Naive thymus-derived CD4-positive, alpha-beta T cell (primary cell): Measurements from ENCODE around the gene EXOC6B. TPM values are rescaled to one million over a fixed set of nuclear protein-coding genes. Genes with fewer than 3 reads are reported as not detected.

Source experiments
- ATAC-seq: fragments of 150-1000 bp; cut with Tn5 transposase; 2 replicates; pipeline ENCODE4 v1.10.0; 2021; ENCODE audit warnings: mild to moderate bottlenecking, moderate library complexity
- CTCF ChIA-PET: fragments of 350-600 bp; sonication (Branson Sonifier 250); formaldehyde crosslinking; loops from one replicate; lab custom pipeline; 2021; ENCODE audit warnings: antibody characterized with exemption; lab: Charles Lee
- POLR2A ChIA-PET: fragments of 350-600 bp; sonication (Branson Sonifier 250); formaldehyde crosslinking; loops from one replicate; lab custom pipeline; 2021; ENCODE audit warnings: antibody characterized with exemption, inconsistent platforms; lab: Charles Lee
- DNase-seq, 9 donors: peaks; one replicate each; pipeline versions ENCODE4 v3.0.0 to v3.0.0-alpha.2; 2020 to 2022; ENCODE audit warnings: mixed read lengths in 1 of 9
- H3K27ac ChIP-seq: one replicate; pipeline ENCODE4 v1.7.0; 2013; ENCODE audit warnings: mild to moderate bottlenecking, low read depth, low read length, moderate library complexity
- H3K27me3 ChIP-seq, 2 donors: one replicate each; pipeline ENCODE4 v1.7.0; 2013; ENCODE audit warnings: low read length in 2 of 2, mild to moderate bottlenecking in 2 of 2, moderate library complexity in 2 of 2; ENCODE audit not compliant: control insufficient read depth in 2 of 2, insufficient read depth in 2 of 2
- H3K36me3 ChIP-seq, 3 experiments: 1 replicate in 2 of 3; 2 replicates in 1 of 3; pipeline ENCODE4 v1.7.0; 2013; ENCODE audit warnings: low read length in 3 of 3, mild to moderate bottlenecking in 3 of 3, moderate library complexity in 1 of 3; ENCODE audit not compliant: insufficient read depth in 3 of 3, control insufficient read depth in 2 of 3
- H3K4me1 ChIP-seq, 2 donors: one replicate each; pipeline ENCODE4 v1.7.0; 2013; ENCODE audit warnings: low read length in 2 of 2, mild to moderate bottlenecking in 2 of 2, moderate library complexity in 1 of 2; ENCODE audit not compliant: control insufficient read depth in 2 of 2, insufficient read depth in 2 of 2
- H3K4me3 ChIP-seq: 2 replicates; pipeline ENCODE4 v1.7.0; 2013; ENCODE audit warnings: mild to moderate bottlenecking, low read length
- H3K9me3 ChIP-seq, 3 experiments: 1 replicate in 2 of 3; 2 replicates in 1 of 3; pipeline ENCODE4 v1.7.0; 2013; ENCODE audit warnings: low read length in 3 of 3; ENCODE audit not compliant: control insufficient read depth in 2 of 3
- H3K27ac Mint-ChIP-seq, 9 donors: one replicate each; pipeline ENCODE4 v1.8.0; 2020 to 2022; ENCODE audit warnings: mixed read lengths in 9 of 9, mild to moderate bottlenecking in 8 of 9, moderate library complexity in 5 of 9, inconsistent platforms in 2 of 9
- H3K27me3 Mint-ChIP-seq, 5 donors: one replicate each; pipeline ENCODE4 v1.8.0; 2021 to 2022; ENCODE audit warnings: mixed read lengths in 5 of 5, mild to moderate bottlenecking in 1 of 5
- H3K36me3 Mint-ChIP-seq, 5 donors: one replicate each; pipeline ENCODE4 v1.8.0; 2020 to 2022; ENCODE audit warnings: mixed read lengths in 5 of 5, mild to moderate bottlenecking in 3 of 5, inconsistent platforms in 1 of 5
- H3K4me1 Mint-ChIP-seq, 7 donors: one replicate each; pipeline ENCODE4 v1.8.0; 2020 to 2022; ENCODE audit warnings: mixed read lengths in 7 of 7, mild to moderate bottlenecking in 3 of 7, inconsistent platforms in 1 of 7
- H3K4me3 Mint-ChIP-seq, 10 donors: one replicate each; pipeline ENCODE4 v1.8.0; 2020 to 2022; ENCODE audit warnings: mild to moderate bottlenecking in 10 of 10, mixed read lengths in 10 of 10, moderate library complexity in 6 of 10, inconsistent platforms in 2 of 10
- H3K9me3 Mint-ChIP-seq, 11 donors: one replicate each; pipeline ENCODE4 v1.8.0; 2020 to 2022; ENCODE audit warnings: mixed read lengths in 11 of 11, mild to moderate bottlenecking in 4 of 11, inconsistent platforms in 1 of 11, moderate library complexity in 1 of 11
- intact Hi-C, 2 donors: fragments of 100-400 bp; cut with micrococcal nuclease; formaldehyde crosslinking; loops; one replicate each; pipeline ENCODE4 v1.15.1; 2023
- polyA plus RNA-seq, 2 donors: library from polyadenylated mRNA; unstranded; fragments of 300-500 nt; fragmentation: Illumina TruSeq; gene quantifications; one replicate each; pipeline ENCODE4 v1.2.3, GENCODE V29; 2021
- total RNA-seq, 6 experiments: library from RNA in 5 of 6; stranded (reverse) in 5 of 6; gene quantifications; 1 replicate in 5 of 6; 2 replicates in 1 of 6; pipeline ENCODE4 v1.2.3 and lab custom pipeline; 2021 to 2026

The EXOC6B gene
- total and polyA plus RNA-seq, 7 experiments from 2014 or later, result 3.5 to 21.9 (median 15.1) TPM

- POLR2A ChIA-PET, result no interaction called here
- ATAC-seq, result no peak
- Mint-ChIP-seq H3K27ac (no peak overlapping the region), H3K4me1 (no peaks in the 10 kb centered on the region), H3K4me3 (no peak overlapping the region), H3K36me3 (peaks cover 0 to 21% (median 10%) of the 10 kb centered on the region in 5 donors), H3K9me3 (peaks cover 0 to 2% (median 0%) of the 10 kb centered on the region in 11 donors), H3K27me3 (no peaks in the 10 kb centered on the region)
- CTCF ChIA-PET, result no interaction called here
- Histone ChIP-seq H3K36me3 (no peaks in the 10 kb centered on the region), H3K4me1 (no peaks in the 10 kb centered on the region), H3K27ac (no peak overlapping the region), H3K9me3 (no peaks in the 10 kb centered on the region), H3K27me3 (no peaks in the 10 kb centered on the region), H3K4me3 (no peak overlapping the region)
- DNase-seq, result no peak
- intact Hi-C loops, result no loop called here
Measured at GRCh38 chr2:72515696-72516095, 310.1 kb downstream of the EXOC6B start.

DNA sequence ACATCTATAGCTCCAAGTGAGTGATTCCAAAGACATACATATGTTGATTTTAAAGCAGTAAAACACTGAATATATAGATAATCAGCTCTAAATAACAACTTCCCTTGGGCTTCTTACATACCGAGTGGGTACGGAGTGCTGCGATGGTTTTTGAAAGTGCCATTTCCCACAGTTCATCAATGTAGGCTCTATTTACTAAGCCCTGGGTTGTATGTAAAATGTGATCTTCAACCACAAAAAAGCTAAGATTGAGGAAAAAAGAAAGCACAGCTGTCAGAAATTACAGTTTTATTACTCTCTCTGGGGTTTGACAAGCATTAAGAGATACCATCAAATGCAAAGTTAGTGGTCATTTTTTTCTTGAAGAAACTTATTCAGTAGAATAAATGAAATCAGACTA lies 312.8 kb downstream of the EXOC6B start:
- DNase-seq (no peak), ATAC-seq (no peak)
- no peaks in the 10 kb centered on the region for H3K27me3 ChIP-seq
- Mint-ChIP-seq H3K36me3 (peaks cover 0 to 22% (median 10%) of the 10 kb centered on the region in 5 donors), H3K9me3 (peaks cover 0 to 2% (median 0%) of the 10 kb centered on the region in 11 donors), H3K4me1 (no peaks in the 10 kb centered on the region), H3K4me3 (no peak overlapping the region), H3K27me3 (no peaks in the 10 kb centered on the region), H3K27ac (no peak overlapping the region)
- H3K4me1 ChIP-seq, result no peaks in the 10 kb centered on the region
- ChIA-PET POLR2A (no interaction called here), CTCF (no interaction called here)
- no peak overlapping the region for H3K27ac ChIP-seq
- no peaks in the 10 kb centered on the region for H3K36me3 ChIP-seq
- no peaks in the 10 kb centered on the region for H3K9me3 ChIP-seq
- intact Hi-C loops, result no loop called here
- H3K4me3 ChIP-seq, result no peak overlapping the region

GRCh38 chr2:72512376-72512775 lies 313.5 kb downstream of the EXOC6B start:
- no peaks in the 10 kb centered on the region for H3K36me3 ChIP-seq
- H3K9me3 ChIP-seq, result no peaks in the 10 kb centered on the region
- ChIA-PET POLR2A (no interaction called here), CTCF (no interaction called here)
- Mint-ChIP-seq H3K4me1 (no peaks in the 10 kb centered on the region), H3K27ac (no peak overlapping the region), H3K4me3 (no peak overlapping the region), H3K36me3 (peaks cover 0 to 23% (median 10%) of the 10 kb centered on the region in 5 donors), H3K9me3 (peaks cover 0 to 2% (median 0%) of the 10 kb centered on the region in 11 donors), H3K27me3 (no peaks in the 10 kb centered on the region)
- H3K4me1 ChIP-seq, result no peaks in the 10 kb centered on the region
- no peak overlapping the region for H3K4me3 ChIP-seq
- intact Hi-C loops, result no loop called here
- H3K27ac ChIP-seq, result no peak overlapping the region
- no peak for ATAC-seq
- no peak for DNase-seq
- no peaks in the 10 kb centered on the region for H3K27me3 ChIP-seq

- H3K9me3 Mint-ChIP-seq, result peaks cover 0 to 2% (median 0%) of the 10 kb centered on the region in 11 donors
- no peaks in the 10 kb centered on the region for H3K36me3 ChIP-seq
- H3K4me3 Mint-ChIP-seq, result no peak overlapping the region
- no peaks in the 10 kb centered on the region for H3K27me3 ChIP-seq
- H3K27ac Mint-ChIP-seq, result no peak overlapping the region
- DNase-seq, result no peak
- CTCF ChIA-PET, result no interaction called here
- H3K4me1 Mint-ChIP-seq, result no peaks in the 10 kb centered on the region
- POLR2A ChIA-PET, result no interaction called here
- intact Hi-C loops, result no loop called here
- no peak overlapping the region for H3K27ac ChIP-seq
- ATAC-seq, result no peak
- no peaks in the 10 kb centered on the region for H3K9me3 ChIP-seq
- H3K27me3 Mint-ChIP-seq, result no peaks in the 10 kb centered on the region
- H3K36me3 Mint-ChIP-seq, result peaks cover 0 to 23% (median 10%) of the 10 kb centered on the region in 5 donors
- no peaks in the 10 kb centered on the region for H3K4me1 ChIP-seq
- no peak overlapping the region for H3K4me3 ChIP-seq
Measured at GRCh38 chr2:72511906-72512305, 313.9 kb downstream of the EXOC6B start.

DNA sequence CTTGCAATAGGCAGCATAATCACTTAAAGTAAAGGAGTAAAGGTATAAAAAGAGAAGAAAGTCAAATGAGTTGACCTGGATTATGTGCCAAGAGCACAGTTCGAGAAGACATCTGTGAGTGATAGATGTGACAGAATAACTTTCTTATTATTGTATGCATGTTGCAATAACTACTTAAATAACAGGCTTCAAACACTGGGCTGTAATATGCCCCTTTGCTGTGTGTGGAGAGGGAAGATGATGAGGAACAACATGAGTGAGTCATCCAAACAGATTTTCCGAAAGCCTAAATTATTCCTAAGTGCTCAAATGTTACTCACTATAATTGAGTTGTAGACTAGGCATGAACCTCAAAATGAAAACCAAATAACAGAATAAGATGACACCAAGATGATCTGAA lies 328.1 kb downstream of the EXOC6B start:
- Histone ChIP-seq H3K4me1 (no peaks in the 10 kb centered on the region), H3K4me3 (no peak overlapping the region), H3K27ac (no peak overlapping the region), H3K36me3 (no peaks in the 10 kb centered on the region), H3K27me3 (no peaks in the 10 kb centered on the region), H3K9me3 (no peaks in the 10 kb centered on the region)
- peaks cover 0 to 4% (median 0%) of the 10 kb centered on the region in 11 donors for H3K9me3 Mint-ChIP-seq
- H3K27me3 Mint-ChIP-seq, result no peaks in the 10 kb centered on the region
- H3K27ac Mint-ChIP-seq, result no peak overlapping the region
- ATAC-seq (no peak), DNase-seq (no peak)
- H3K36me3 Mint-ChIP-seq, result peaks cover 0 to 59% (median 51%) of the 10 kb centered on the region in 5 donors
- POLR2A ChIA-PET, result no interaction called here
- no peak overlapping the region for H3K4me3 Mint-ChIP-seq
- no peaks in the 10 kb centered on the region for H3K4me1 Mint-ChIP-seq
- CTCF ChIA-PET, result no interaction called here
- intact Hi-C loops, result no loop called here

DNA sequence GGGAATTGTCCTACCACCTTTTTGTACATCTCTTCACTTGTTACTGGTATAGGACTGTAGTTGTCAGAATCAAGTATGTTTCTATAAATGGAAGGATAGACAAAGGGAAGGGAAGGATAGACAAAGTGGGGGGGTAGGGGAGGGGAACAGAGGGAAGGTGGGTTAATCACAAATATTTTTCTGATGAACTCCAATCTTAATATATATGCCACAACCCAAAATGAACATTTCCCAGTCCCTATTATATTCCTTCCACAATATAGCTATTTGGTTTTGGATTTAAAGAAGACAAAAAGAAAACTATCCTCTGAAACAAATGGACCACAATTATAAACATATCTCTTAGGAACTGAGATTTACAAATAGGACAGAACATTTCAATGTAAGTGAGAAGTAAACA lies 329.4 kb downstream of the EXOC6B start:
- Histone ChIP-seq H3K27ac (no peak overlapping the region), H3K36me3 (peaks cover 0 to 7% (median 0%) of the 10 kb centered on the region in 3 experiments), H3K4me1 (no peaks in the 10 kb centered on the region), H3K9me3 (no peaks in the 10 kb centered on the region), H3K27me3 (no peaks in the 10 kb centered on the region), H3K4me3 (no peak overlapping the region)
- no peak for ATAC-seq
- intact Hi-C loops, result no loop called here
- POLR2A ChIA-PET, result no interaction called here
- Mint-ChIP-seq H3K4me1 (no peaks in the 10 kb centered on the region), H3K36me3 (peaks cover 0 to 65% (median 58%) of the 10 kb centered on the region in 5 donors), H3K27ac (no peak overlapping the region), H3K4me3 (no peak overlapping the region), H3K9me3 (no peaks in the 10 kb centered on the region), H3K27me3 (no peaks in the 10 kb centered on the region)
- DNase-seq, result no peak
- CTCF ChIA-PET, result no interaction called here

GRCh38 chr2:72494392-72494791 lies 331.4 kb downstream of the EXOC6B start:
- CTCF ChIA-PET, result no interaction called here
- H3K4me3 ChIP-seq, result no peak overlapping the region
- ATAC-seq (no peak), DNase-seq (no peak)
- Mint-ChIP-seq H3K4me1 (no peaks in the 10 kb centered on the region), H3K9me3 (peaks cover 0 to 1% (median 0%) of the 10 kb centered on the region in 11 donors), H3K27ac (no peak overlapping the region), H3K4me3 (no peak overlapping the region), H3K27me3 (no peaks in the 10 kb centered on the region), H3K36me3 (peaks cover 0 to 73% (median 69%) of the 10 kb centered on the region in 5 donors)
- H3K4me1 ChIP-seq, result no peaks in the 10 kb centered on the region
- POLR2A ChIA-PET, result interaction anchor here (0.6 kb wide), 1 partner anchor 144 kb away, joined by 3 read pairs; no protein-coding TSS in a partner anchor
- H3K9me3 ChIP-seq, result no peaks in the 10 kb centered on the region
- intact Hi-C loops, result no loop called here
- peaks cover 0 to 9% (median 0%) of the 10 kb centered on the region in 3 experiments for H3K36me3 ChIP-seq
- no peak overlapping the region for H3K27ac ChIP-seq
- no peaks in the 10 kb centered on the region for H3K27me3 ChIP-seq
